Glutamatergic neuron (in vitro differentiated cells): ENCODE results near the gene PRKG1. TPM values are rescaled to one million over a fixed set of nuclear protein-coding genes. Genes with fewer than 3 reads are reported as not detected.
A peak's percentile ranks its signal among the peaks of the same experiment; 100 is the strongest.

Source experiments
- DNase-seq: peaks from one replicate; pipeline ENCODE4 v3.0.0; 2022
- H3K27ac Mint-ChIP-seq: one replicate; pipeline ENCODE4 v1.8.0; 2020; ENCODE audit warnings: mild to moderate bottlenecking, mixed read lengths, inconsistent platforms; ENCODE audit not compliant: unreplicated experiment
- H3K27me3 Mint-ChIP-seq: one replicate; pipeline ENCODE4 v1.8.0; 2020; ENCODE audit warnings: mild to moderate bottlenecking, moderate library complexity, mixed read lengths, inconsistent platforms; ENCODE audit not compliant: unreplicated experiment
- H3K36me3 Mint-ChIP-seq: one replicate; pipeline ENCODE4 v1.8.0; 2020; ENCODE audit warnings: mild to moderate bottlenecking, mixed read lengths, inconsistent platforms; ENCODE audit not compliant: unreplicated experiment
- H3K4me1 Mint-ChIP-seq: one replicate; pipeline ENCODE4 v1.8.0; 2020; ENCODE audit warnings: mild to moderate bottlenecking, low read depth, mixed read lengths, inconsistent platforms; ENCODE audit not compliant: unreplicated experiment
- H3K4me3 Mint-ChIP-seq: one replicate; pipeline ENCODE4 v1.8.0; 2020; ENCODE audit warnings: mild to moderate bottlenecking, mixed read lengths, inconsistent platforms; ENCODE audit not compliant: unreplicated experiment
- H3K9me3 Mint-ChIP-seq: one replicate; pipeline ENCODE4 v1.8.0; 2020; ENCODE audit warnings: mild to moderate bottlenecking, moderate library complexity, mixed read lengths, inconsistent platforms; ENCODE audit not compliant: unreplicated experiment
- total RNA-seq: library from RNA; stranded (reverse); fragmentation: NEBNext Ultra II Directional; extraction: Animal tissue kit (Norgen Biotek cat#: 25700); gene quantifications from one replicate; pipeline ENCODE4 v1.2.1, GENCODE V29; 2021; ENCODE audit not compliant: unreplicated experiment
- TF ChIP-seq, protein P1 (sequence below): fragments of 200-600 bp; sonication (generic); IDR thresholded peaks from one replicate; pipeline ENCODE4 v1.5.0; 2021; ENCODE audit not compliant: partially characterized antibody, unreplicated experiment

The PRKG1 gene
- total RNA-seq, 1 donor from 2014 or later, result 52.7 TPM

GRCh38 chr10:52074505-52075026, 1000.3 kb downstream of the PRKG1 start:
- Mint-ChIP-seq H3K27ac (no peak overlapping the region), H3K27me3 (peaks cover 3% of the 10 kb centered on the region), H3K9me3 (peaks cover 6% of the 10 kb centered on the region), H3K4me3 (no peak overlapping the region), H3K36me3 (no peaks in the 10 kb centered on the region), H3K4me1 (peaks cover 16% of the 10 kb centered on the region)
- no peak for DNase-seq
- TF ChIP-seq, protein P1, sequence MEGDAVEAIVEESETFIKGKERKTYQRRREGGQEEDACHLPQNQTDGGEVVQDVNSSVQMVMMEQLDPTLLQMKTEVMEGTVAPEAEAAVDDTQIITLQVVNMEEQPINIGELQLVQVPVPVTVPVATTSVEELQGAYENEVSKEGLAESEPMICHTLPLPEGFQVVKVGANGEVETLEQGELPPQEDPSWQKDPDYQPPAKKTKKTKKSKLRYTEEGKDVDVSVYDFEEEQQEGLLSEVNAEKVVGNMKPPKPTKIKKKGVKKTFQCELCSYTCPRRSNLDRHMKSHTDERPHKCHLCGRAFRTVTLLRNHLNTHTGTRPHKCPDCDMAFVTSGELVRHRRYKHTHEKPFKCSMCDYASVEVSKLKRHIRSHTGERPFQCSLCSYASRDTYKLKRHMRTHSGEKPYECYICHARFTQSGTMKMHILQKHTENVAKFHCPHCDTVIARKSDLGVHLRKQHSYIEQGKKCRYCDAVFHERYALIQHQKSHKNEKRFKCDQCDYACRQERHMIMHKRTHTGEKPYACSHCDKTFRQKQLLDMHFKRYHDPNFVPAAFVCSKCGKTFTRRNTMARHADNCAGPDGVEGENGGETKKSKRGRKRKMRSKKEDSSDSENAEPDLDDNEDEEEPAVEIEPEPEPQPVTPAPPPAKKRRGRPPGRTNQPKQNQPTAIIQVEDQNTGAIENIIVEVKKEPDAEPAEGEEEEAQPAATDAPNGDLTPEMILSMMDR, result no peak

- DNase-seq, result peak; percentile 70
- TF ChIP-seq, protein P1, result no peak
- Mint-ChIP-seq H3K4me3 (no peak overlapping the region), H3K36me3 (no peaks in the 10 kb centered on the region), H3K27ac (peak overlapping the region; percentile 69), H3K9me3 (peaks cover 6% of the 10 kb centered on the region), H3K4me1 (peaks cover 16% of the 10 kb centered on the region), H3K27me3 (peaks cover 5% of the 10 kb centered on the region)
Observed at GRCh38 chr10:52077814-52078213, 1003.5 kb downstream of the PRKG1 start.

GRCh38 chr10:52078397-52078937, 1004.2 kb downstream of the PRKG1 start:
- peaks cover 6% of the 10 kb centered on the region for H3K9me3 Mint-ChIP-seq
- H3K4me1 Mint-ChIP-seq, result peaks cover 16% of the 10 kb centered on the region
- H3K27me3 Mint-ChIP-seq, result peaks cover 5% of the 10 kb centered on the region
- H3K27ac Mint-ChIP-seq, result peak overlapping the region; percentile 44
- H3K36me3 Mint-ChIP-seq, result no peaks in the 10 kb centered on the region
- DNase-seq, result no peak
- TF ChIP-seq, protein P1, result no peak
- no peak overlapping the region for H3K4me3 Mint-ChIP-seq

DNA sequence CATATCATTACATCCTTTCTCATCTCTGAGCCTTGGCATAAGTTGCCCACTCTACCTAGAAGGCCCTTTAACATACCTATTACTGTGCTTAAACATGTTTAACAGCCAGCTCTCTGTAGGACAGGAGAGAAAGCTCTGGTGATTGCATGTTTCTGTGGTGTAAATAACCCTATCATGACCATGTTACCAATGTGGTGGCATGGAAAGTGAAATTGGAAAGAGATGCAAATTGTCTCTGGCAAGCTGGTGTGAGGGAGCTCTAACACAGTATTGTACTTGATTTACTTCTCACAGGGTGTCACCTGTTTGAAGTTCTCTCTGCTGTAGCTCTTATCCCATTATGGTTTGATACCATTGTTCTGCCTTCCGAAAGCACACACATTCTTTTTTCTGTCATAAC, 1008.0 kb downstream of the PRKG1 start:
- H3K9me3 Mint-ChIP-seq, result peaks cover 4% of the 10 kb centered on the region
- no peak overlapping the region for H3K27ac Mint-ChIP-seq
- TF ChIP-seq, protein P1, result no peak
- no peak for DNase-seq
- no peaks in the 10 kb centered on the region for H3K36me3 Mint-ChIP-seq
- H3K4me1 Mint-ChIP-seq, result peaks cover 12% of the 10 kb centered on the region
- H3K27me3 Mint-ChIP-seq, result peaks cover 5% of the 10 kb centered on the region
- H3K4me3 Mint-ChIP-seq, result no peak overlapping the region

DNA sequence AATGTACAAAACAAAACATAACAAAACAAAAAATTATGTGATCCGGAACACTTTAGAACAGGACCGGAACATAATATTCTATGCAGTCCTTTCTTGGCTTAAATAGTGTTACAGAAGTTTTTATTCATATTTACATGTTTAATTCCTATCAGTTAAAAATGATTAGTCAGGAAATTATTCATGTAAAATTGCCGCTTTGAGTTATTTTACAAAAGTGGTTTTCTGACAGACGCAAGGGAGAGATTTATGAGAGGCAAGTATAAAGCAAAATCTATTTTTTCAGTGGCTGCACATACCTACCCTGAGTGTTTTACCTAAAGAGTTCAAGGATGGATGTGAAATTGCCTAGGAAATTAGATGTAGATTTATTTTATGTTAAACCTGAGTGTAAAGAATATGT, 1009.1 kb downstream of the PRKG1 start:
- TF ChIP-seq, protein P1, result no peak
- H3K4me3 Mint-ChIP-seq, result no peak overlapping the region
- H3K4me1 Mint-ChIP-seq, result peaks cover 7% of the 10 kb centered on the region
- H3K27me3 Mint-ChIP-seq, result peaks cover 2% of the 10 kb centered on the region
- no peak for DNase-seq
- H3K36me3 Mint-ChIP-seq, result no peaks in the 10 kb centered on the region
- H3K27ac Mint-ChIP-seq, result no peak overlapping the region
- H3K9me3 Mint-ChIP-seq, result no peaks in the 10 kb centered on the region
